ENCODE results near the gene PCDHGA8.
"Not testable (repeated sequence)": the region's sequence is repeated elsewhere in the genome, so short reads cannot be mapped to it uniquely, and the experiment has no call there.

GRCh38 chr5:141387557-141388311 lies 4.7 kb upstream of the PCDHGA8 start, which contains the start of gene PCDHGB4:
- not testable (repeated sequence) for TF ChIP-seq POLR2AphosphoS5 (IDR thresholded peaks at IDR 0.05; ENCODE audit: low read depth, low read length); POLR2A (IDR thresholded peaks at IDR 0.05; ENCODE audit: low read depth, low read length); TAF1 (IDR thresholded peaks at IDR 0.05; ENCODE audit: low read depth, low read length); PAX5 (IDR thresholded peaks at IDR 0.05; ENCODE audit: insufficient read depth, low read length, severe bottlenecking); SPI1 (IDR thresholded peaks at IDR 0.05; ENCODE audit: low read depth, low read length)
